Measurements from ENCODE around the gene TGIF1.
A peak's percentile ranks its signal among the peaks of the same experiment; 100 is the strongest.

TGIF1 gene

DNA sequence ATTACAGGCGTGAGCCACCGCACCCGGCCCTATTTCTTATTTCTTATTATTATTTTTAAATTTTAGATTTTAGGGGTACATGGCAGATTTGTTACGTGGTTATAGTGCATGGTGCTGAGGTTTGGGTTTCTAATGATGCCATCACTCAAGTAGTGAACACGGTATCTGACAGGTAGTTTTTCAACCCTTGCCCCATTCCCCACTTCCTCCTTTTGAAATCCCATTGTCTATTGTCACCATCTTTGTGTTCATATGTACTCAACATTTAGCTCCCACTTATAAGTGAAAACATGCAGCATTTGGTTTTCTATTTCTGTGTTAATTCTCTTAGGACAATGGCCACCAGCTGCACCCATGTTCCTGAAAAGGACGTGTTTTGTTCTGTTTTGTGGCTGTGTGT is 39.5 kb downstream of the TGIF1 start:
- DNase-seq: no peak

GRCh38 chr18:3491981-3492555 is 42.1 kb downstream of the TGIF1 start:
- DNase-seq: no peak

DNA sequence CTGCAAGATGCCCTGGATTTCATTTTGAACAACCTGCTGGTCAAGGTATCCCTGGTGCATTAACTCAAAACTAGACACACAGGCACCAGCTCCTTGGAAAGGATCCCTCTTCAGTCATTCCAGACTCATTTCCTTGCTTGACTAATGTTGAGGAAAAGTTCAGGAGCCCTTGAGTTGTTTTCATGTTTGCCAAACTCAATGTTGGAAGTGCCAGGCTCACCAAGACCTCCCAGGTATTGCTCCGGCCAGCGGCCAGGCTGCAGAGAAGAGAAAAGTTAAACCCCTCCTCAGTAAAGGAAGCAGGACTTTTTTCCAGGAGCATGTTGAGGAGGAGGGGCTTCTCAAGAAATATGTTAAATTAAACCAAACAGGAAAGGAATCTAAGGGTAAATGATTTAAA is 42.7 kb downstream of the TGIF1 start:
- no peak for DNase-seq

DNA sequence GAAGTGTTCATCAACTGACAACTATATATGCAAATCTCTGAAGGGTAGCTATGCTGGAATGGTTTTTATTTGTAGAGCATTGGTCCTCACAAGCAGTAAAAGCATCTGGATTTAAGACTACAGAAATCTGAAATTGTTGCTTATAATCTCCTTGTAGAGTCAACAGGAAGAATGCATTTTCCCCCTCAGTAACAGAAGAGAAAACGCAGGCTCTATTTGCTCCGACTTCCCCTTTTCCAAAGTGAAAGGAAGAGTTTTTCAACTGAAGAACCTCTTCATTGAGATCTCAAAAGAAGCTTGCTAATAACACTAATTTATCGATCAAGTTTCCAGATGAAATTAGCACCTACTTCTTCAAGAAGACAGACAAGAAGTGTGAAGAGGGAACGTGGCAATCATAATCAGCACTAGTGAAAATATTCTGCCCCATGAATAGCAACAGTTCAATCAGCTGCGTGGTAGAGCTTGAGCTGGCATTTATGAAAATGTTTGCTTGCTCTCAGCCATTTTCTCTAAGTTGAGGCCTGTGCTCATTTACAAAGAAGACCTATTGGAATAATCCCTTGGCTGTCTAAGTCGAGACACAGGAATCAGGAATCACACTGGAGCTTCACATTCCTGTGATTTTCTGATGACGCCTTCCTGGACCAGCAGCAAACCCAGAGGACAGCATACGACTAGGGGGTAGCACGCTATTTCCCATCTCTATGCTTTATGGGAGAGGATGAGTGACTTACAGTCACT is 43.7 kb downstream of the TGIF1 start:
- DNase-seq: no peak

- DNase-seq: no peak
These were observed 44.2 kb downstream of the TGIF1 start for GRCh38 chr18:3494245-3494526.

DNA sequence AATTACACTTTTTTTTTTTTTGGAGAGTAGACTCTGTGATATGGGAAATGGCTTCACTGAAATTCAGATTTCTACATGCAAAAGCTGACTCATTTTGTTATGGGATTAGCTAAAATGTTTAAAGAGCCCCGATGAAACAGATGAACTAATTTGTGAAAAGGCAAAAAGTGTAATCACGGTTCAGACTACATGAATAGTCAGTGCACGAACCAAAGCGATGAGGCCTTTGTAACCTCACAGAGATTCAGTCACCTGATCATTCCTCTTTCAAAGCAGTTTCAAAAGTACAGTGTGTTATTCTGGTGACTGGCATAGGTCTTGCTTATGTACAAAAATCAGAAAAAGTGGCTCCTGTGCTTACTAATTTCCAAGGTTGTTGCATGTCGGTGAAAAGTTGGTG is 44.6 kb downstream of the TGIF1 start:
- no peak for DNase-seq

DNA sequence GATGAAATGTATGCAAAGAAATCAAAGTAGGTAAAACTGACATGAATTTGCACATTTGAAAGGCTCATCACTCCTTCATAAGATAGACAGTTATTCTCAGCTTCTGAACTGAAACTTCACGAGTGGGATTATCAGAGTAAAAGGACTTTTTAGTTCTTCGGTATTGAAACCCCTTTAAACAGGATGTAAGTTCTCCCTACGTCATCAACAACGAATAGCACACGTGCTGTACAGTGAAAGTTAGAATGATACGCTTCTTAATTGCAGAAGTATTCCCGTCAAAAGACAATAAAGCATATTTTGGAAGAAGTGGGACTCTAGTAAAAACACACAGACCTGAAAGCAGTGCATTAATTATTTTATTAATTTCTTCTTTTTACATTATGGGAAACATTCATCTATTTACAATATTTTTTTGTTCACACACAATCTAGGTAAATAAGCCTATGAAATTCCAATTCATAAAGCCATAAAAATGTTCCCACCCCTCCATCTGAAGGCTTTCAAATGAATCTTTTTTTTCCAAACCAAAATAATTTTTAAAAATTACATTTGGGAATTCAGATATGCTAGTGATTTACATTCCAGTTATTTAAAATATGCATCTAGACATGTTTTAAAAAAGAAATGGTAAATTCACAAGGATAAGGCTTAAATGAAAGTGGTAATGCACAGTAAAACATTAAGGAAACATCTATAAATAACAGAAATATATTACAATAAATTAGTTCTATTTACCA is 45.9 kb downstream of the TGIF1 start:
- DNase-seq: no peak

DNA sequence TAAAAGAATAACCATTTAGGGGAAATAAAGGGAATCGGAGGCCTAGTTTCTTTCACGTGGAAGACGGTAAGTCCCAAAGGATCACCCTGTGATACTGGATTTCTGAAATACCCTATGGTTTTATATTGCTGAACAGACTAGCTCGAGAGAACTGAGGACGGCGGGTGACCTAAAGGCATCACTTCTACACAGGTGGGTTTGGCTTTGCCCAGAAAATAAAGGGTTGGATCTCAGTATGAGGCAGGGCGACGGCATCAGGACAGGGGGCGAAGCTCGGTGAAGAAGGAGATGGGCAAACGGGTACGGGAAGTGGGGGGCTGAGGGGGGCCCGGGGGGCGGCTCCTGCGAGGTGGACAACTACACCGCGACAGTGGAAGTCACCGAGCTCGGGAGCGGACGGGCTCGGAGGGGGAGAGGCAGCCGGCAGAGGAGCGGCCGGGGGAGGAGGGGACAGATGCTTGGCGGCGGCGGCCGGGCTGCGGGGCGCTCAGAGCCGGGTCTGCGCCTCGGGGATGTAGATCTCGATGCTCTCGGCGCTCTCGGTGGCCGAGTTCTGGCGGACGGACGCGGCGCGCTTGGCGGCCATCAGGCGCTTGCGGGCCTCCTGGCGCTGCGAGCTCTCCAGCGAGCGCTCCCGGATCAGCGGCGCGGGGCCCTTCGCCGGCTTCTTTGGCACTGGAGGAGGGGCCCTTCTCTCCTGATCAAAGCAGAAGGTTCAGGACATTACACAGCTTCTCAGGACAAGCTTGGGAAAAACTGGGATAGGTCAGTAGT is 48.9 kb downstream of the TGIF1 start:
- DNase-seq: peak; percentile 6

DNA sequence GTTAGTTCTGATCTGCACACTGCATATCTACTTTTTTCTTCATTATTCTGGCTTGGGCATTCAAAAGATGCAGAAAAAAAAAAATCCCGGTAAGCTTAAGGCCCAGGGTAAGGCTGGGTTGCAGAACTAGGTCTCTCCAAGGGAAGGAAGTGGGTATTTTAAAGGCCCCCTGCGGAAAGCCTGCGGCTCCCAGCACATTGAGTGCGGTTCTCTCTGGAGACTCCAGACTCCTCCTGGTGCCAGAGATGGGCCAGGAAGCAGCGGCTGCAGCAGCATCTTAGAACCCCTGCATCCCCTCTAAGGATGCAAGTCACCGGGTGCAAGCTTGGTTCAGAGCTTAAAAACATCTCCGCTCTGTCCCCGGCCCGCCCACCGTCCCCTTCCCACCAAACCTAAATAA is 49.5 kb downstream of the TGIF1 start:
- DNase-seq: no peak

- DNase-seq: no peak
These were observed 50.0 kb downstream of the TGIF1 start for GRCh38 chr18:3500016-3500415.

- DNase-seq: no peak
These were observed 52.7 kb downstream of the TGIF1 start for GRCh38 chr18:3502650-3503049.

GRCh38 chr18:3504637-3505036 is 54.7 kb downstream of the TGIF1 start:
- no peak for DNase-seq

GRCh38 chr18:3508576-3509549 is 58.9 kb downstream of the TGIF1 start:
- DNase-seq: no peak

Measured in activated naive CD4-positive, alpha-beta T cell treated with Interleukin-2 at 50 U/mL for 16 hours (primary cell).